Osteoblast (primary cell): ENCODE data around the gene SETD2. TPM values are rescaled to one million over a fixed set of nuclear protein-coding genes. Genes with fewer than 3 reads are reported as not detected.

ENCODE experiments used
- DNase-seq: peaks from one replicate; pipeline ENCODE4 v3.0.0; 2011; ENCODE audit warnings: low spot score, mixed read lengths; ENCODE audit not compliant: insufficient read length; ENCODE audit errors: missing footprints
- H2AFZ ChIP-seq: 2 replicates; pipeline ENCODE4 v1.6.0; 2011; ENCODE audit warnings: mild to moderate bottlenecking, low read length
- H3K27ac ChIP-seq: 2 replicates; pipeline ENCODE4 v1.5.1; 2011; ENCODE audit warnings: mild to moderate bottlenecking, low read depth, low read length, moderate library complexity
- H3K27me3 ChIP-seq: 2 replicates; pipeline ENCODE4 v1.6.0; 2012; ENCODE audit warnings: mild to moderate bottlenecking, control low read depth, inconsistent platforms, low read length, moderate library complexity; ENCODE audit not compliant: insufficient read depth
- H3K36me3 ChIP-seq: 2 replicates; pipeline ENCODE4 v1.5.1; 2011; ENCODE audit warnings: mild to moderate bottlenecking, low read length, control low read depth, moderate library complexity; ENCODE audit not compliant: insufficient read depth
- H3K4me1 ChIP-seq: 2 replicates; pipeline ENCODE4 v1.5.1; 2011; ENCODE audit warnings: mild to moderate bottlenecking, low read length, control low read depth, moderate library complexity; ENCODE audit not compliant: insufficient read depth
- H3K4me2 ChIP-seq: 2 replicates; pipeline ENCODE4 v1.6.0; 2011; ENCODE audit warnings: mild to moderate bottlenecking, low read length; ENCODE audit not compliant: insufficient read depth
- H3K4me3 ChIP-seq: fragments of 200-600 bp; sonication (generic); 3 replicates; pipeline ENCODE4 v1.5.1; 2012; ENCODE audit warnings: mild to moderate bottlenecking, low read length, inconsistent platforms; ENCODE audit not compliant: insufficient read depth
- H3K79me2 ChIP-seq: 2 replicates; pipeline ENCODE4 v1.6.0; 2012; ENCODE audit warnings: mild to moderate bottlenecking, low read length, control low read depth, inconsistent platforms; ENCODE audit not compliant: insufficient read depth
- H3K9me3 ChIP-seq: 2 replicates; pipeline ENCODE4 v1.5.1; 2011; ENCODE audit warnings: low read depth, low read length, control low read depth
- H4K20me1 ChIP-seq: 2 replicates; pipeline ENCODE4 v1.6.0; 2012; ENCODE audit warnings: mild to moderate bottlenecking, low read length, control low read depth; ENCODE audit not compliant: insufficient read depth
- total RNA-seq: library from RNA; depleted of rRNA; stranded (reverse); fragments of >200 nt; gene quantifications from 2 replicates; pipeline ENCODE4 v1.2.3, GENCODE V29; 2012
- TF ChIP-seq, protein P1 (sequence below): IDR thresholded peaks from 2 replicates; pipeline ENCODE4 v1.5.1; 2011; ENCODE audit warnings: mild to moderate bottlenecking, low read depth, low read length, moderate library complexity; ENCODE audit errors: extremely low read depth

SETD2 gene
- total RNA-seq, 1 donor = 39.8 TPM

DNA sequence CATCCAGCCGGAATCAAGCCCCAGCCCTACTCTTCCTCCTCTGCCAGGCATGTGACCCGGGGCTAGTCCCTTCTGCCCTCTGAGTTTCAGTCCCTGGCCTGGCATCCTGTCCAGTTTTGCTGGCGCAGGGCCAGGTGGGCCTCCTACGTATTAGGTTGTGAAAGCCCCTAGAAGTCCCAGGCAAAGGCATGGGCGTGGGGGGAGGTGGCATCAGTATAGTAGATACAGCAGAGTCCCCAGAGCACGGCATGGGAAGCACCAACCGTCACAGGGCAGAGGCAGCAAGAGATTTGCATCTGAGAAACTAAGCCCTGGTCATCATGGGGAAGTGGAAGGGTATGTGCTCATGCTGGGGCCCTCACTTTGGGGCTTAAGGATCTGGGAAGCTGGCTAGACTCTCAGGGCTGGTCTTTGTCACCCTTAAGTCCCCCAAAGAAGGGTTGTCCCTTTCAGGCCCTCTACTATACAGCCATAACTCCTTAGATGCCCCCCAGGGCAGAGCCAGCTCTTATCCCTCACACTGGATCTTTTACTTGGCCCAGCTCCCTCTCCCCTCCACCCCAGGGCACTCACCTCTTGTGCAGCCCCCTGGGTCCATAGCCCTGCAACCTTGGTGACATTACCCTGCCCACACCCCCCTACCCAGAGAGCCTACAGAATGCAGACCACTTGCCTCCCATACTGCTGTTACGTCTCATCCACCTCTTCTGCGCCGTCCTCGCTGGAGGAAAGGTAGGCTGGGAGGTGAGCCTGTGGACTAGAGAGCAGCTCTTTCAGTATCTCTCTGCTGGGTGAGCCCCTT lies 173.1 kb downstream of the SETD2 start:
- no peaks in the 10 kb centered on the region for H3K36me3 ChIP-seq
- H4K20me1 ChIP-seq = no peaks in the 10 kb centered on the region
- no peak overlapping the region for H3K27ac ChIP-seq
- TF ChIP-seq, protein P1, sequence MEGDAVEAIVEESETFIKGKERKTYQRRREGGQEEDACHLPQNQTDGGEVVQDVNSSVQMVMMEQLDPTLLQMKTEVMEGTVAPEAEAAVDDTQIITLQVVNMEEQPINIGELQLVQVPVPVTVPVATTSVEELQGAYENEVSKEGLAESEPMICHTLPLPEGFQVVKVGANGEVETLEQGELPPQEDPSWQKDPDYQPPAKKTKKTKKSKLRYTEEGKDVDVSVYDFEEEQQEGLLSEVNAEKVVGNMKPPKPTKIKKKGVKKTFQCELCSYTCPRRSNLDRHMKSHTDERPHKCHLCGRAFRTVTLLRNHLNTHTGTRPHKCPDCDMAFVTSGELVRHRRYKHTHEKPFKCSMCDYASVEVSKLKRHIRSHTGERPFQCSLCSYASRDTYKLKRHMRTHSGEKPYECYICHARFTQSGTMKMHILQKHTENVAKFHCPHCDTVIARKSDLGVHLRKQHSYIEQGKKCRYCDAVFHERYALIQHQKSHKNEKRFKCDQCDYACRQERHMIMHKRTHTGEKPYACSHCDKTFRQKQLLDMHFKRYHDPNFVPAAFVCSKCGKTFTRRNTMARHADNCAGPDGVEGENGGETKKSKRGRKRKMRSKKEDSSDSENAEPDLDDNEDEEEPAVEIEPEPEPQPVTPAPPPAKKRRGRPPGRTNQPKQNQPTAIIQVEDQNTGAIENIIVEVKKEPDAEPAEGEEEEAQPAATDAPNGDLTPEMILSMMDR = no peak
- H3K4me1 ChIP-seq = no peaks in the 10 kb centered on the region
- no peaks in the 10 kb centered on the region for H3K27me3 ChIP-seq
- no peak overlapping the region for H2AFZ ChIP-seq
- H3K9me3 ChIP-seq = no peaks in the 10 kb centered on the region
- no peaks in the 10 kb centered on the region for H3K79me2 ChIP-seq
- peak; percentile 65 for DNase-seq
- H3K4me3 ChIP-seq = no peak overlapping the region
- no peak overlapping the region for H3K4me2 ChIP-seq

DNA sequence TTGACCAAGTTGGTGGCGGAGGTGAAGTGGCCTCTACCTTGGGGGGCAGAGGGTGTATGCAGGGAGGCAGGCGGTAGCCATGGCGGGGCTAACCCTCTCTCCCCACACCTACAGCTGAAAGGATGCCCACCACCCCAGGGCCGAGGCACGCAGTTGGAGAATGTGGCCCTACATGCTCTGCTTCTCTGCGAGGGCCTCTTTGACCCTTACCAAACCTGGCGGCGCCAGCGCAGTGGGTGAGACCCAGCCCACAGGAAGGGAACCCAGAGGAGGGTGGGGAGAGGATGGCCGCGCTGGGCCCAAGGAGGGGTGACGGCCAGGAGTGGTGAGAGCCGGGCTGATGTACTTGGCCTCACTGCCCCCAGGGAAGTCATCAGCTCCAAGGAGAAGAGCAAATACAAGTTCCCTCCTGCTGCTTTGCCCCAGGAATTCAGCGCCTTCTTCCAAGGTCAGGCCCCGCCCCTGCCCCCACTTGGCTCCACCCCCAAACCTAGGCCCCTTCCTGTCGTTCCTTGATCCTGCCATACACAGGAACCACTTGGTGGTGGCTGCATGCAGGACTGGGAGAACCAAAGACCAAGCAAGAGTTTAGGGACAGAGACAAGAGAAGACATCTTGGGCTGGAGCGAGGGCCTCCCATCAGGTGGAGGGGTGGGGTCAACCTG lies 174.6 kb downstream of the SETD2 start:
- Histone ChIP-seq H3K4me1 (no peaks in the 10 kb centered on the region), H3K4me3 (no peak overlapping the region), H4K20me1 (no peaks in the 10 kb centered on the region), H3K79me2 (no peaks in the 10 kb centered on the region), H3K4me2 (no peak overlapping the region), H3K9me3 (no peaks in the 10 kb centered on the region), H2AFZ (no peak overlapping the region), H3K36me3 (no peaks in the 10 kb centered on the region), H3K27me3 (no peaks in the 10 kb centered on the region), H3K27ac (no peak overlapping the region)
- TF ChIP-seq, protein P1 = no peak
- DNase-seq = peak; percentile 56

DNA sequence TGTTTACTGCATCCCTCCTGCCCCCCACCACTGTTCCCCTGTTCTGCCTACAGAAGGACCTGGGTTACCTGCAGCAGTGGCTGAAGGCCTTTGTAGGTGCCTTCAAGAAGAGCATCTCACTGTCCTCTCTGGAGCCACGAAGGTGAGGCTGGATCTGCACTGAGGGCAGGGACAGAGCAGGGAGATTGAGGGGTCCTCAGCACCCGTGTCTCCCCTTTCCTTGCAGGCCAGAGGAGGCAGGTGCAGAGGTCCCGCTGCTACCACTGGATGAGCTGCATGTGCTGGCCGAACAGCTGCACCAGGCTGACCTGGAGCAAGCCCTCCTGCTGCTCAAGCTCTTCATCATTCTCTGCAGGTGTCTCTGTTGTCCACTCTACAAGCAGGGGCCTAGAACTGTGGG lies 175.3 kb downstream of the SETD2 start:
- TF ChIP-seq, protein P1 = no peak
- Histone ChIP-seq H3K9me3 (no peaks in the 10 kb centered on the region), H3K27ac (no peak overlapping the region), H3K4me1 (no peaks in the 10 kb centered on the region), H3K36me3 (no peaks in the 10 kb centered on the region), H3K79me2 (no peaks in the 10 kb centered on the region), H2AFZ (no peak overlapping the region), H4K20me1 (no peaks in the 10 kb centered on the region), H3K4me2 (no peak overlapping the region), H3K27me3 (no peaks in the 10 kb centered on the region), H3K4me3 (no peak overlapping the region)
- peak; percentile 58 for DNase-seq

DNA sequence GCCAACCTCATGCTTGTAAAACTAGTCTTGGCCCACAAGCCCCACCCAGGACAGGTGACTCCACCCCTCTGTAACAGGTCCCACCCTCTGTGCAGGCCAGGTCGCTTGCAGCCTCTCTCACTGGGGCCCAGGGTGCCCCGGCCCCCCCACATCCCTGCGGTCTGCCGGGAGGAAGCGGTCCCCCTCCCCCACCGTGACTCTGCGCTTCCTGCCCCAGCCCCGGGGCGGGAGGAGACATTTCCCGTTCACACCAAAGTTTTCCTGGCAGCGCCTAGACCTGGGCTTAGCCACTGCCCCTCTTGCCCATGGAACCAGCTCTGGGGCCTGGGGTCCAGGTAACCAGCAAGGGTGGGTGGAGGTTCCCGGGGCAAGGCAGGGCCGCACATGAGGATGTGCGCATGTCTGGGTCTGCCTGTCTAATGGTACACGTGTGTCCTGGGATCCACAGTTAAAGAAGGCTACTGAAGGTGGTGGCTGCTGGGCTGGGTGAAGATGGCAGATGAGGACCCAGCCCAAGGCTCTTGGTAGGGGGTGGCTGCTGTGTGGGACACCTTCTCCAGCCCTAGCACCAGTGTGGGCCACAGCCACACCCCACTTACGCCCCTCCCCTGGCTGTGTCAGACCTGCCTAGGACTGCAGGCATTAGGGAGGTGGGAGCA lies 176.0 kb downstream of the SETD2 start:
- TF ChIP-seq, protein P1 = no peak
- Histone ChIP-seq H4K20me1 (no peaks in the 10 kb centered on the region), H3K4me2 (no peak overlapping the region), H3K36me3 (no peaks in the 10 kb centered on the region), H2AFZ (no peak overlapping the region), H3K4me1 (no peaks in the 10 kb centered on the region), H3K27me3 (no peaks in the 10 kb centered on the region), H3K9me3 (no peaks in the 10 kb centered on the region), H3K79me2 (no peaks in the 10 kb centered on the region), H3K4me3 (no peak overlapping the region), H3K27ac (no peak overlapping the region)
- DNase-seq = peak; percentile 68
